ACC112 (cell line): ENCODE data around the gene MAP1LC3B2.

ENCODE experiments used
- H2AFZ ChIP-seq: fragments of 200-600 bp; sonication (generic); one replicate; pipeline ENCODE4 v1.6.0; 2017; ENCODE audit warnings: antibody characterized with exemption, low read length; ENCODE audit not compliant: unreplicated experiment
- H3K27ac ChIP-seq: fragments of 200-600 bp; sonication (generic); 2 replicates; pipeline ENCODE4 v1.5.1; 2014; ENCODE audit warnings: low read depth, mild to moderate bottlenecking, antibody characterized with exemption, low read length, moderate library complexity
- H3K27me3 ChIP-seq: fragments of 200-600 bp; sonication (generic); 2 replicates; pipeline ENCODE4 v1.6.1; 2014; ENCODE audit warnings: mild to moderate bottlenecking, antibody characterized with exemption, low read length, moderate library complexity, mixed read lengths; ENCODE audit not compliant: insufficient read depth
- H3K36me3 ChIP-seq: fragments of 200-600 bp; sonication (generic); 2 replicates; pipeline ENCODE4 v1.6.1; 2016; ENCODE audit warnings: mild to moderate bottlenecking, antibody characterized with exemption, low read length, moderate library complexity, mixed read lengths; ENCODE audit not compliant: insufficient read depth
- H3K4me1 ChIP-seq: fragments of 200-600 bp; sonication (generic); one replicate; pipeline ENCODE4 v1.6.1; 2016; ENCODE audit warnings: low read length, mixed read lengths; ENCODE audit not compliant: insufficient read depth, unreplicated experiment, control insufficient read depth
- H3K4me3 ChIP-seq: fragments of 200-600 bp; sonication (generic); 2 replicates; pipeline ENCODE4 v1.5.1; 2014; ENCODE audit warnings: mild to moderate bottlenecking, low read depth, low read length
- H3K79me2 ChIP-seq: fragments of 200-600 bp; sonication (generic); one replicate; pipeline ENCODE4 v1.6.0; 2016; ENCODE audit warnings: low read length; ENCODE audit not compliant: control insufficient read depth, unreplicated experiment, insufficient read depth

The MAP1LC3B2 gene

DNA sequence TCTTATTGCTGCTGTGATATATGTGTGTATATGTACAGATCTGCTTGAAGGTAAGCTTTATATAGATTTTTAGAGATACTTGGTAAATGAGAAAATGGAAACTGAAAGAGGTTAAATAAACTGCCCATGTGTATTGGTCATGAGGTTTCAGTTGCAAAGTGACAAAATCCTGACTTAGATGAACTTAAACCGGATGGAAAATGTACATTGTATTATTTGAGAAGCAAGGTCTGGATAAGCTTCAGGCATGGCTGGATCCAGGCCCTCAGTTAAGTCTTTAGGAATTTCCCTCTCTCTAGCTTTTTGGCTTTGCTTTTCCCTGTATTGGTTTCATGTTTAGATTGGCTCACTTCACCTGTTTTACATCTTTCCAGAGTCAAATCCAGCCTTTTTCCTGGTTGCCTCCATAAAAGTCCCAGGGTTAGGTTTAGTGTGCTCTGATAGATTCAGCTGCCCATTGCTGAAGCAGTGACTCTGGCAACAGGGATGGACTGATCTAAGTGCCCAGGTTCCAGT lies 21.0 kb upstream of the MAP1LC3B2 start:
- no peak overlapping the region for H3K27ac ChIP-seq
- H3K4me3 ChIP-seq, result no peak overlapping the region
- no peaks in the 10 kb centered on the region for H3K36me3 ChIP-seq
- no peak overlapping the region for H2AFZ ChIP-seq
- no peaks in the 10 kb centered on the region for H3K79me2 ChIP-seq
- H3K27me3 ChIP-seq, result no peaks in the 10 kb centered on the region
- H3K4me1 ChIP-seq, result no peaks in the 10 kb centered on the region

DNA sequence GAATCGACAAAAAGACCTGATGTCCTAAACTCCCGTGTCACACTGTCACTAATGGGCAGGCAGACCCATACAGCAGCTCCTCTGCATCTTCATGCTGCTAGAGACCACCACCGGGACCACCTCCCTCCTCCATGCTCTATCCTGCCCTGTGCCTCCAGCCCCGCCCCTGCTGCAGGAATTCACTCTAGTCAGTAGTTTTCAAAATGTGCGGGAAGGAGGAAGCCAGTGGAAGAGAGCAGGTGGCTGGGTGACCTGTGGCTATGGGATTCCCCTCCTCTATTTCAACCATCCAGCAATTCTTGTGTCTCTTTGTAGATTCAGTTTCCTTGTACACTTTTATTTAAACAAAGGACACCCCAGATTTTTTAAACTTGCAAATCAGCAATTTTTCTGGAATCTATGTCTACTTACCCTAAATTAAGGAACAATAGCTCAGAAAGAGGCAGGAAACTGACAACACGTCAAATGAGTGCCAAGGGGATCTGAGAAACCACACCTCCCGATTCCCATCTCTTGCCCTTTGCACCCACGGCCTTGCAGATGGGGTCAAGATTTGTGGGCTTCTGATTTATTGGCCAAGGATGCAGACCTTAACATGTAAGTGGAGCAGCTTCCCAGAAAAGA lies 20.4 kb upstream of the MAP1LC3B2 start:
- no peak overlapping the region for H3K4me3 ChIP-seq
- H2AFZ ChIP-seq, result no peak overlapping the region
- H3K27ac ChIP-seq, result no peak overlapping the region
- H3K79me2 ChIP-seq, result no peaks in the 10 kb centered on the region
- H3K27me3 ChIP-seq, result no peaks in the 10 kb centered on the region
- H3K36me3 ChIP-seq, result no peaks in the 10 kb centered on the region
- no peaks in the 10 kb centered on the region for H3K4me1 ChIP-seq

DNA sequence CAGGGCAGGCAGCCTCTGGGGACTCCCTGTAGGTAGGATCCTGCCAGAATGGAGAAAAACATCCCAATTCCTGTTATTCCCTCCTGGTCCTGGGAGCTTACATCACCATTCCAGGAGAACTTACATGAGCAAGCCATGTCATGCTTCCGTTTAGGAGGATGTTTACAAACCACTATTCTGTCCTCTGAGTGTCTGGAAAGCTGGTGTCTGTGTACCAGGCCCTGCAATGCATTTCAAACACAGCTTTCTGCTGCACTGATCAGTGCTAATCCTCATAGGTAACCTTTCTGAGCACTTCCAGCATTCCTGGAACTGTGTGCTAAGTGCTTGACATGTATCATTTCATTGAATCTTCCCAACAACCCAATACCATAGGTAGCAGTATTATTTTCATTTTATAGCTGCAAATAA lies 19.8 kb upstream of the MAP1LC3B2 start:
- Histone ChIP-seq H3K27ac (no peak overlapping the region), H3K4me3 (no peak overlapping the region), H3K79me2 (no peaks in the 10 kb centered on the region), H3K27me3 (no peaks in the 10 kb centered on the region), H2AFZ (no peak overlapping the region), H3K36me3 (no peaks in the 10 kb centered on the region), H3K4me1 (no peaks in the 10 kb centered on the region)

DNA sequence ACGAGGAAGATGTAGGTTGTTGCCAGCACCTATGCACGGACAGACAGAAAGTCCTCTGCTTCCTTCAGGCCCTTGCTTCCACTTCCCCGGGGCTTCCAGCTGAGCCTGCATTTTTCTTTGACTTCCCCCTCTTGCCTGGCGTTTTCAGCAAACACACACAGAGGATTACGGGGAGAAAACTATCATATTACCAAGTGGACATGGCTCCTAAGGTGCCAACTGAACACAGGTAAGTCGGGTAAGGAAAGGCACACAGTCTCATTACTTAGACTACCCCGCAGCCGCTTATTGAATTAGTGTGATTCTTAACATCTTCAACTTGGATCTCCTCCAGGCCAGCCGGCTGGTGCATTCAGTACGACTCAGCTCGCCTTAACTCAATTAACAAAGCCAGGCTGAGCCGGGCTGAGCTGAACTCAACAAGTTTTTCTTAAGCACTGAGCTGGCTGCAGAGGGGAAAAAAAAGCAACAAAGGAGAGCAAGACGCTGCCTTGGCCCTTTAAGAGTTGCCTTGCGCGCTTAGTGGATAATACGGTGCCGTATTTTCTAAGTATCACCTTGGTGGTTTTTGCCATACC lies 19.2 kb upstream of the MAP1LC3B2 start:
- Histone ChIP-seq H3K4me3 (no peak overlapping the region), H2AFZ (no peak overlapping the region), H3K4me1 (no peaks in the 10 kb centered on the region), H3K27me3 (no peaks in the 10 kb centered on the region), H3K79me2 (no peaks in the 10 kb centered on the region), H3K27ac (no peak overlapping the region), H3K36me3 (no peaks in the 10 kb centered on the region)

DNA sequence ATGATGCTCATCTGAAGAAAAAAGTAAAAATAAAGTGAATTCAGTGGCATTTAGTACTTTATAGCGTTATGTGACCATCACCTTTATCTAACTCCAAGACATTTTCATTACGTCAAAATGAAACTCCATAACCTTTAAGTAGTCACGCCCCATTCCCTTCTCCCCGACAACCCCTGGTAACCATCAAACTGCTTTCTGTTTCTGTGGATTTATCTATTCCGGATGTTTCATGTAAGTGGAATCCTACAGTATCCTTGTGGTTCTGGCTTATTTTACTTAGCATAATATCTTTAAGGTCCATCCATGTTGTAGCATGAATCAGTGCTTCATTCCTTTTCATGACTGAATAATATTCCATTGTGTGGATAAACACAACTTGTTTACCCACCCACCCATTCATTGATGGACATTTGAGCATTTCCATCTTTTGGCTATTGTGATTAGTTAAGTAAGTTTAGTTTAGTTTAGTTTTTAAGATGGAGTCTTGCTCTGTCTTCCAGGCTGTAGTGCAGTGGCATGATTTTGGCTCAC lies 18.5 kb upstream of the MAP1LC3B2 start:
- Histone ChIP-seq H3K27ac (no peak overlapping the region), H3K36me3 (no peaks in the 10 kb centered on the region), H3K4me1 (no peaks in the 10 kb centered on the region), H3K79me2 (no peaks in the 10 kb centered on the region), H2AFZ (no peak overlapping the region), H3K27me3 (no peaks in the 10 kb centered on the region), H3K4me3 (no peak overlapping the region)

DNA sequence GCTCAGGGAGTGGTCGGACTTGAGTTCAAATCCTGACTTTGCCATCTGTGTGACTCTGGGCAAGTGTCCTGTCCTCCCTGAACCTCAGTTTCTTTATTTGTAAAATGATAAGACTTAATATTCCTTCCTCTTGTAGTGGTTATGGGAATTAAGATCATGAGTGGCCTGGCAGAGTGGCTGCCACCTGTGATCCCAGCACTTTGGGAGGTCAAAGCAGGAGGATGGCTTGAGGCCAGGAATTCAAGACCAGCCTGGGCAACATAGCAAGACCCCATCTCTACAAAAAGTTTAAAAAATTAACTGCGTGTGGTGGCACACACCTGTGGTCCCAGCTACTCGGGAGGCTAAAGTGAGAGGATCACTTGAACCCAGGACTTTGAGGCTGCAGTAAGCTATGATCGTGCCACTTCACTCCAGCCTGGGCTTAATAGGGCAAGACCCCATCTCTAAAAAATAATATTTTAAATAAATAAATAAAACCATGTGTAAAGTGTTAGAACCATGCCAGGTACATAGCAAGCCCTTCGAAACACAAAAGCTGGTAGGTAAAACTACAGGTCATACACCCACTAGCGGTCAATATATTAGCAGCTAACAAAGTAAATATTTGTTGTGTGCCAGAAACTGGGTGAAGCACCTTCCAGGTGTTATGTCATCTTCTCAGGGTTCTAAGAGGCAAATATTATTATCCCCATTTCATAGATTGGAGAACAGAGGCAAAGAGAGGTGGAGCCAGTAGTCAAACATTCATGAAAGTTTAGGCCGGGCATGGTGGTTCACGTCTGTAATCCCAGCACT lies 17.4 kb upstream of the MAP1LC3B2 start:
- Histone ChIP-seq H3K4me1 (no peaks in the 10 kb centered on the region), H3K27me3 (no peaks in the 10 kb centered on the region)

DNA sequence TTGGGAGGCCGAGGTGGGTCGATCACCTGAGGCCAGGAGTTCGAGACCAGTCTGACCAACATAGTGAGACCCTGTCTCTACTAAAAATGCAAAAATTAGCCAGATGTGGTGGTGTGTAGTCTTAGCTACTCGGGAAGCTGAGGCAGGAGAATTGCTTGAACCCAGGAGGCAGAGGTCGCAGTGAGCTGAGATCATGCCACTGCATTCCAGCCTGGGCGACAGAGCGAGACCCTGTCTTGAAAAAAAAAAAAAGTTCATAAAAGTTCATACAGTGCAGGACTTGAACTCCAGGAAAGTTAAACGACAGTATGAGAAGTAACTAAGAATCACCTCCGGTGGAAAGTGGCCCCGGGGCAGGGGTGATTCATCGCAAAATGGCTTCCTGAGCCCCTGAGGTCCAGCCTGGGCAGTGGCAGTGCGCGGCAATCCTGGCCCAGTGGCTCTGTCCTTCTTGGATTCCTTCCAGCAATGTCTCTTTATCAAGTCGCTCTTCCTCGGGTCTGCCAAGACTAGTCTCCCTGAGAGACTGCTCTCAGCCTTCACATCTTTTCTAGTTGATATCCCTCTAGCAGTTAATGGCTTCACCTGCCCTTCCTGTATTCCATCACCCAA lies 16.7 kb upstream of the MAP1LC3B2 start:
- H3K79me2 ChIP-seq, result no peaks in the 10 kb centered on the region
- no peaks in the 10 kb centered on the region for H3K4me1 ChIP-seq
- no peaks in the 10 kb centered on the region for H3K36me3 ChIP-seq
- H3K27me3 ChIP-seq, result no peaks in the 10 kb centered on the region
- no peak overlapping the region for H2AFZ ChIP-seq
- H3K4me3 ChIP-seq, result no peak overlapping the region
- no peak overlapping the region for H3K27ac ChIP-seq

More for the DNA sequence above, 17.4 kb upstream of the MAP1LC3B2 start:
- Histone ChIP-seq H3K36me3 (no peaks in the 10 kb centered on the region), H3K27ac (no peak overlapping the region), H3K79me2 (no peaks in the 10 kb centered on the region), H2AFZ (no peak overlapping the region), H3K4me3 (no peak overlapping the region)

DNA sequence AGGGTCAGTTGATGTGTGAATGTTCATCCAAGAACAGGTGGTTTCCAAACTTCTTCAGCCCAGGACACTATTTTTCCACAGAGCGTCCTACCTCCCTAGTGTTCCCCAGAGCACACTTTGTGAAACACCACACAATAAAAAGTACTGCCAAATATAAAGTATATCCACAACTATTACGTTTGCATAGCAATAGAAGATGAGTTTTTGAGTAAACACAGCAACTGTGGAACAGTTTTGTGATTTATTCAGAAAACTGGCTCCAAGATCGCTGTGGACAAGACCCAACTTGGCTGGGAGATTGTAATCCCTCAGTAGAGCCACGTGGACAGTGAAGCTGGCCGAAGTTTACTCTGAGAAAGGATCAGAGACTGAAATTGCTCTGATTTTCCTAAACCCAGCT lies 14.5 kb upstream of the MAP1LC3B2 start:
- peak overlapping the region; percentile 54 for H2AFZ ChIP-seq
- H3K79me2 ChIP-seq, result no peaks in the 10 kb centered on the region
- no peaks in the 10 kb centered on the region for H3K27me3 ChIP-seq
- no peaks in the 10 kb centered on the region for H3K4me1 ChIP-seq
- no peaks in the 10 kb centered on the region for H3K36me3 ChIP-seq
- no peak overlapping the region for H3K4me3 ChIP-seq
- no peak overlapping the region for H3K27ac ChIP-seq

DNA sequence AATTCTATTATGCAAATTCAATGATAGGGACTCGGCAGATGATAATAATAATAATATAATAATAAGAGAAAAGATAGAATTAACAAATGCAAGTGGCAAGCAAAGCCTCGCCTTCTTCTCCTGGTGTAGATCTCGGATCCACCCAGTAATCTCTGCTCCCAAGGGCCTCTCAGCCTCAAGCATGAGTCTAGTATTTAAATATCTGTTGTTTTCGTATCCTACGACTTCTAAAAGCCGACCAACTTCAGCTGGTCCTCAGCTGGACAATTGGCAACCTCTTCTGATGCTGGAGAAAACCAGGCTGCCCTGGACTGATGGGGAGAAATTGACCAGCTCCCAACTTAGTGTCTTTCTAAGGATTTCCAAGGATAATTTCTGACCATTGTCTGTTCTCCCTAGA lies 14.0 kb upstream of the MAP1LC3B2 start:
- Histone ChIP-seq H3K4me1 (no peaks in the 10 kb centered on the region), H3K79me2 (no peaks in the 10 kb centered on the region), H3K27ac (no peak overlapping the region), H2AFZ (no peak overlapping the region), H3K4me3 (no peak overlapping the region), H3K27me3 (no peaks in the 10 kb centered on the region), H3K36me3 (no peaks in the 10 kb centered on the region)

DNA sequence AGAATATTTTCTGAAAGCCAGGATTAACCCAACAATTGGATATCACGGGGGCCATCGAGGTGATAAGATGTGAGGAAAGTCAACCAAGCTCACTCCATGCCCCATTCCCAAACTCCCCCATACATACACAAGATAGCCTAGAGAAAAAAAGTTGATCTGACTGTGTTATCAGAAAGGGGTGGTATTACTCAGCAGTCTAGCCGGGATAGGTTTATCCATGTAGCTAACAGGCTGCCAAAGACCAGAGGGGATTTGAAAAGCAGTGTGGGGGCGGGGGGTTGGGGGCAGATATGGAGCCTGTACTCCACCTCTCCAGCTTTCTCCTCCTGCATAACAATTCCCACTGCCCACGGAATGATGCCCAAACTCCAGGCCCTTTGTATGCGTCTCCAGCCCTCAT lies 13.2 kb upstream of the MAP1LC3B2 start:
- Histone ChIP-seq H3K4me3 (no peak overlapping the region), H3K79me2 (no peaks in the 10 kb centered on the region), H3K27ac (no peak overlapping the region), H3K36me3 (no peaks in the 10 kb centered on the region), H3K4me1 (no peaks in the 10 kb centered on the region), H3K27me3 (no peaks in the 10 kb centered on the region), H2AFZ (no peak overlapping the region)
